Measurements from ENCODE around the gene ANKRD44. TPM values are rescaled to one million over a fixed set of nuclear protein-coding genes. Genes with fewer than 3 reads are reported as not detected.

Gene ANKRD44
- total and polyA plus RNA-seq, 2 of the 8 experiments (the other 6 are each of a cell fraction or from before 2014, with no cell fraction given), result 1.2 to 1.3 TPM

DNA sequence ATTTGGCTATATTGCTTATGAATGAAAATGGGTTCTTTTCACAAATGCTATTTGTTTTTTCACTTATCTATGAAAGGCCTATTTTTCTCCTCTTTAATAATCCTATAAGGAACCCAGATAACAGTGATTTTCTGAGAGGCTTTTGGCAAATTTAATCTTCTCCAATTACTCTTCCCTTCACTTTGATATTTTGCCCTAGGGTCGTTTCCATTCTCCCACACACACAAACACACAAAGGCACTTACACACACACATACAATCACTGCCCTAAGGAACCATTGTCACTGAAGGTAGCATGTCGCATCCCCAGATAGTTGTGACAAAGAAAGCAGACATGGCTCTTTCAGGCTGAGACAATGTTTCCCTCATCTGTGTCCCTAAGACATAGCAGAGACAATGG, 213.9 kb downstream of the ANKRD44 start:
- Histone ChIP-seq H2BK12ac (ENCODE audit: low read depth, low read length) (no peak overlapping the region), H3K27ac (ENCODE audit: low read depth, low read length) (no peak overlapping the region), H3K14ac (ENCODE audit: insufficient read length) (no peak overlapping the region), H3K79me2 (ENCODE audit: control insufficient read depth in 1 of 2, insufficient read depth in 2 of 2, low read length in 2 of 2) (no peaks in the 10 kb centered on the region), H4K5ac (ENCODE audit: insufficient read length, low read depth, low read length) (no peak overlapping the region), H4K91ac (replicated peaks; ENCODE audit: insufficient read length, low read length) (no peak overlapping the region), H3K56ac (replicated peaks; ENCODE audit: insufficient read length, low read depth, low read length) (no peak overlapping the region), H3K4me1 (replicated peaks in 1 of 4; ENCODE audit: control insufficient read depth in 3 of 4, insufficient read depth in 4 of 4, low read length in 3 of 4) (no peaks in the 10 kb centered on the region), H3K9ac (replicated peaks in 1 of 4; ENCODE audit: extremely low read depth in 1 of 4, low read depth in 3 of 4, low read length in 3 of 4) (no peak overlapping the region), H2BK15ac (ENCODE audit: low read length) (no peak overlapping the region), H3K79me1 (ENCODE audit: low read depth, low read length) (no peaks in the 10 kb centered on the region), H3K36me3 (ENCODE audit: control insufficient read depth in 2 of 4, insufficient read depth in 4 of 4, low read length in 3 of 4) (no peaks in the 10 kb centered on the region), H3K9me3 (ENCODE audit: insufficient read depth in 2 of 2, low read depth in 1 of 2, low read length in 1 of 2) (no peaks in the 10 kb centered on the region), H2BK20ac (ENCODE audit: low read length) (no peak overlapping the region), H3K4me3 (ENCODE audit: extremely low read depth in 1 of 4, insufficient read depth in 2 of 4, low read depth in 3 of 4, low read length in 4 of 4) (no peak overlapping the region), H2BK120ac (replicated peaks; ENCODE audit: low read depth, low read length) (no peak overlapping the region), H2BK5ac (ENCODE audit: low read depth, low read length) (no peak overlapping the region), H4K8ac (ENCODE audit: extremely low read depth, insufficient read depth, low read length) (no peak overlapping the region), H3K18ac (ENCODE audit: extremely low read depth, low read length) (no peak overlapping the region), H2AFZ (ENCODE audit: low read length) (no peak overlapping the region), H3K23me2 (ENCODE audit: low read depth, low read length) (no peaks in the 10 kb centered on the region), H3K27me3 (replicated peaks in 1 of 4; ENCODE audit: control insufficient read depth in 3 of 4, extremely low read depth in 1 of 4, insufficient read depth in 3 of 4, low read length in 3 of 4) (no peaks in the 10 kb centered on the region), H2AK5ac (ENCODE audit: low read depth, low read length) (no peak overlapping the region), H3K4me2 (ENCODE audit: insufficient read depth in 1 of 2, low read depth in 2 of 2, low read length in 2 of 2) (no peak overlapping the region), H3K4ac (replicated peaks; ENCODE audit: insufficient read length, low read depth, low read length) (no peak overlapping the region), H3K23ac (ENCODE audit: insufficient read length) (no peak overlapping the region), H4K20me1 (replicated peaks in 1 of 2; ENCODE audit: control insufficient read depth in 1 of 2, insufficient read depth in 2 of 2, low read length in 2 of 2) (no peaks in the 10 kb centered on the region)
- ChIA-PET CTCF (ENCODE audit: partially characterized antibody) (interaction anchor here (1.2 to 4.5 kb wide), 3 partner anchors 17 to 69 kb away, joined by 3 to 41 read pairs (median 3); no protein-coding TSS in a partner anchor), POLR2A (ENCODE audit: partially characterized antibody) (no interaction called here)
- WGBS, 2 experiments (ENCODE audit: extremely low coverage in 1 of 2, insufficient coverage in 1 of 2, insufficient read length in 1 of 2, insufficient replicate concordance in 2 of 2, low coverage in 1 of 2, low lambda C conversion rate in 2 of 2, missing lambda C conversion rate in 1 of 2), result 70% methylated on average over 2 of the region's 2 CpGs; no CpG with 5 or more reads in 1 of the 2 experiments
- DNase-seq (ENCODE audit: low read depth in 1 of 2, low spot score in 2 of 2) (no peak), FAIRE-seq (no peak)
- no peak for TF ChIP-seq RNF2 (IDR thresholded peaks at IDR 0.05; ENCODE audit: borderline replicate concordance, low read depth, low read length, missing control alignments, poor library complexity, severe bottlenecking)
- TF ChIP-seq SP1 (IDR thresholded peaks at IDR 0.05; ENCODE audit: low read depth, low read length), result no peak
- no peak for TF ChIP-seq SP4 (IDR thresholded peaks at IDR 0.05; ENCODE audit: low read length)
- TF ChIP-seq SIX5 (IDR thresholded peaks at IDR 0.05; ENCODE audit: low read depth, low read length), result no peak
- TF ChIP-seq, protein P1, sequence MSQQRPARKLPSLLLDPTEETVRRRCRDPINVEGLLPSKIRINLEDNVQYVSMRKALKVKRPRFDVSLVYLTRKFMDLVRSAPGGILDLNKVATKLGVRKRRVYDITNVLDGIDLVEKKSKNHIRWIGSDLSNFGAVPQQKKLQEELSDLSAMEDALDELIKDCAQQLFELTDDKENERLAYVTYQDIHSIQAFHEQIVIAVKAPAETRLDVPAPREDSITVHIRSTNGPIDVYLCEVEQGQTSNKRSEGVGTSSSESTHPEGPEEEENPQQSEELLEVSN (IDR thresholded peaks at IDR 0.05), result no peak
- no peak for TF ChIP-seq NANOG (IDR thresholded peaks at IDR 0.05; ENCODE audit: insufficient read depth, low read depth, low read length, poor library complexity, severe bottlenecking)
- TF ChIP-seq CREB1 (IDR thresholded peaks at IDR 0.05), result no peak
- TF ChIP-seq RXRA (IDR thresholded peaks at IDR 0.05; ENCODE audit: insufficient read depth, low read depth, low read length), result no peak
- TF ChIP-seq, protein P2, sequence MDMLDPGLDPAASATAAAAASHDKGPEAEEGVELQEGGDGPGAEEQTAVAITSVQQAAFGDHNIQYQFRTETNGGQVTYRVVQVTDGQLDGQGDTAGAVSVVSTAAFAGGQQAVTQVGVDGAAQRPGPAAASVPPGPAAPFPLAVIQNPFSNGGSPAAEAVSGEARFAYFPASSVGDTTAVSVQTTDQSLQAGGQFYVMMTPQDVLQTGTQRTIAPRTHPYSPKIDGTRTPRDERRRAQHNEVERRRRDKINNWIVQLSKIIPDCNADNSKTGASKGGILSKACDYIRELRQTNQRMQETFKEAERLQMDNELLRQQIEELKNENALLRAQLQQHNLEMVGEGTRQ (IDR thresholded peaks at IDR 0.05; ENCODE audit: low read length), result no peak
- no peak for TF ChIP-seq KDM5A (IDR thresholded peaks at IDR 0.05; ENCODE audit: low read length)
- TF ChIP-seq POLR2A (IDR thresholded peaks at IDR 0.05; ENCODE audit: control extremely low read depth in 1 of 2, low read depth in 2 of 2, low read length in 2 of 2), result no peak
- no peak for TF ChIP-seq NRF1 (IDR thresholded peaks at IDR 0.05; ENCODE audit: low read depth, low read length)

All from H1 (cell line).